GM12878 (cell line): ENCODE results near the gene TMEM17. TPM values are rescaled to one million over a fixed set of nuclear protein-coding genes. Genes with fewer than 3 reads are reported as not detected.

ENCODE experiments used
- ATAC-seq: fragments of 200-7000 bp; cut with Tn5 transposase; 3 replicates; pipeline ENCODE4 v1.9.1; 2020; ENCODE audit warnings: mild to moderate bottlenecking, moderate library complexity
- BruUV-seq: library from RNA; stranded (reverse); fragments of 400-500 nt; replicated peaks from 2 replicates; lab custom pipeline; 2021; lab: Mats Ljungman, UMichigan
- CTCF ChIA-PET: fragments of 300-600 bp; sonication (Branson Sonifier 250); formaldehyde crosslinking; extraction: SDS; loops from one replicate; lab custom pipeline; 2021; ENCODE audit warnings: inconsistent platforms; lab: Yijun Ruan, JAX
- POLR2A ChIA-PET: fragments of 350-600 bp; formaldehyde crosslinking; extraction: SDS; loops from one replicate; lab custom pipeline; 2021; ENCODE audit warnings: inconsistent platforms; lab: Charles Lee
- RAD21 ChIA-PET: fragments of 300-600 bp; sonication (Branson Sonifier 250); formaldehyde crosslinking; loops from one replicate; lab custom pipeline; 2023; ENCODE audit warnings: antibody characterized with exemption; ENCODE audit not compliant: unreplicated experiment; lab: Charles Lee
- SMC1A ChIA-PET: fragments of 300-600 bp; sonication (Branson Sonifier 250); formaldehyde crosslinking; loops from one replicate; lab custom pipeline; 2023; ENCODE audit not compliant: unreplicated experiment, uncharacterized antibody; lab: Charles Lee
- DNase-seq: peaks from one replicate; pipeline ENCODE4 v3.0.0-alpha.2; 2011; ENCODE audit warnings: low read depth, low spot score
- FAIRE-seq: peaks from 3 replicates; lab custom pipeline; 2011; peaks lifted over from hg19 to GRCh38; lab: Jason Lieb, UNC
- H2AFZ ChIP-seq: 2 replicates; pipeline ENCODE4 v1.6.0; 2011; ENCODE audit warnings: low read depth, low read length, control low read depth; ENCODE audit not compliant: control insufficient read depth
- H3K27ac ChIP-seq: 2 replicates; pipeline ENCODE4 v1.5.1; 2011; ENCODE audit warnings: control low read depth; ENCODE audit not compliant: control insufficient read depth, insufficient read depth
- H3K27me3 ChIP-seq, 2 experiments: replicated peaks in 1 of 2; 2 replicates each; pipeline versions ENCODE4 v1.6.0 to v1.6.1; 2011; ENCODE audit warnings: low read length in 1 of 2; ENCODE audit not compliant: control insufficient read depth in 2 of 2, insufficient read depth in 2 of 2
- H3K36me3 ChIP-seq, 2 experiments: 2 replicates each; pipeline ENCODE4 v1.5.1; 2011; ENCODE audit warnings: low read length in 1 of 2; ENCODE audit not compliant: control insufficient read depth in 2 of 2, insufficient read depth in 2 of 2
- H3K4me1 ChIP-seq: 2 replicates; pipeline ENCODE4 v1.6.1; 2011; ENCODE audit warnings: mild to moderate bottlenecking, low read length, moderate library complexity, mixed read lengths; ENCODE audit not compliant: control insufficient read depth, insufficient read depth
- H3K4me2 ChIP-seq: 2 replicates; pipeline ENCODE4 v1.6.0; 2011; ENCODE audit warnings: control low read depth; ENCODE audit not compliant: control insufficient read depth, insufficient read depth
- H3K4me3 ChIP-seq: fragments of 200-600 bp; sonication (generic); 2 replicates; pipeline ENCODE4 v1.5.1; 2016
- H3K79me2 ChIP-seq: 2 replicates; pipeline ENCODE4 v1.6.0; 2011; ENCODE audit warnings: low read length; ENCODE audit not compliant: control insufficient read depth, insufficient read depth
- H3K9ac ChIP-seq: 2 replicates; pipeline ENCODE4 v1.8.0; 2011; ENCODE audit warnings: low read length, control low read depth, mixed read lengths; ENCODE audit not compliant: control insufficient read depth, insufficient read depth
- H3K9me3 ChIP-seq: replicated peaks from 3 replicates; pipeline ENCODE4 v1.5.1; 2011; ENCODE audit warnings: mild to moderate bottlenecking, low read length; ENCODE audit not compliant: control insufficient read depth, insufficient read depth
- H4K20me1 ChIP-seq: 2 replicates; pipeline ENCODE4 v1.6.0; 2011; ENCODE audit not compliant: control insufficient read depth, insufficient read depth
- CBX3 ChIP-seq: fragments of 200-600 bp; sonication (generic); IDR thresholded peaks from 2 replicates; pipeline ENCODE4 v1.6.1; 2016; ENCODE audit warnings: low read depth, borderline replicate concordance
- ETV6 ChIP-seq, 2 experiments: fragments of 450-650 bp in 1 of 2; IDR thresholded peaks in 1 of 2; conservative IDR thresholded peaks in 1 of 2; 2 replicates each; pipeline ENCODE4 v1.6.1; 2014; ENCODE audit warnings: antibody characterized with exemption in 1 of 2, borderline replicate concordance in 1 of 2, low read depth in 1 of 2, mild to moderate bottlenecking in 1 of 2, moderate library complexity in 1 of 2
- NBN ChIP-seq: fragments of 450-650 bp; IDR thresholded peaks from 2 replicates; pipeline ENCODE4 v1.6.1; 2016
- RB1 ChIP-seq: fragments of 450-650 bp; formaldehyde crosslinking; IDR thresholded peaks from 2 replicates; pipeline ENCODE4 v1.6.1; 2017; ENCODE audit warnings: mild to moderate bottlenecking, borderline replicate concordance
- STAT1 ChIP-seq: fragments of 450-650 bp; conservative IDR thresholded peaks from 2 replicates; pipeline ENCODE4 v1.6.1; 2014; ENCODE audit warnings: antibody characterized with exemption, mild to moderate bottlenecking
- ZNF384 ChIP-seq: IDR thresholded peaks from 2 replicates; pipeline ENCODE4 v1.6.1; 2012; ENCODE audit warnings: low read depth, mild to moderate bottlenecking, low read length, improper control_type of control experiment, borderline replicate concordance
- WGBS: methylation state at CpG from one replicate; pipeline ENCODE4 v1.1.6; 2016; ENCODE audit warnings: low lambda C conversion rate; ENCODE audit not compliant: insufficient replicate concordance, insufficient coverage; ENCODE audit errors: missing lambda C conversion rate; 5-methylcytosine and 5-hydroxymethylcytosine counted together
- in situ Hi-C: fragments of 300-500 bp; cut with MboI; formaldehyde crosslinking; loops from 9 replicates; pipeline ENCODE4 v1.14.3; 2018; ENCODE audit warnings: mixed read lengths
- intact Hi-C: fragments of 100-400 bp; cut with micrococcal nuclease; formaldehyde crosslinking; loops from one replicate; pipeline ENCODE4 v1.14.2; 2022; ENCODE audit not compliant: unreplicated experiment
- polyA plus RNA-seq, 11 experiments: library from polyadenylated mRNA; depleted of rRNA in 4 of 11; unstranded in 6 of 11; stranded (reverse) in 5 of 11; fragments of >200 nt; fragmentation: Nextera tagmentation in 4 of 11; fragmentation: Illumina TruSeq in 1 of 11; extraction: Ambion mirVana in 4 of 11; extraction: Trizol in 1 of 11; gene quantifications; 1 replicate in 1 of 11; 2 replicates in 10 of 11; pipeline versions ENCODE4 v1.2.1 to v1.2.3, GENCODE V29; 2011 to 2016; ENCODE audit warnings: inconsistent platforms in 2 of 11, missing spikeins in 2 of 11, low read depth in 1 of 11
- total RNA-seq, 4 experiments: library from RNA; depleted of rRNA in 3 of 4; stranded (reverse); fragments of >200 nt in 3 of 4; fragmentation: Illumina TruSeq in 1 of 4; extraction: Trizol in 1 of 4; gene quantifications; 2 replicates each; pipeline versions ENCODE4 v1.2.1 to v1.2.3, GENCODE V29; 2013 to 2021
- TF ChIP-seq, protein P1 (sequence below): fragments of 450-650 bp; IDR thresholded peaks from 2 replicates; pipeline ENCODE4 v1.6.1; 2017; ENCODE audit warnings: borderline replicate concordance
- TF ChIP-seq, protein P2 (sequence below): fragments of 450-650 bp; IDR thresholded peaks from 2 replicates; pipeline ENCODE4 v1.6.1; 2018; ENCODE audit warnings: mild to moderate bottlenecking, low read depth, moderate library complexity; ENCODE audit not compliant: partially characterized antibody

The TMEM17 gene
- total and polyA plus RNA-seq, 10 of the 15 experiments (the other 5 are each of a cell fraction or from before 2014, with no cell fraction given) = 0.87 to 2.6 (median 1.4) TPM

DNA sequence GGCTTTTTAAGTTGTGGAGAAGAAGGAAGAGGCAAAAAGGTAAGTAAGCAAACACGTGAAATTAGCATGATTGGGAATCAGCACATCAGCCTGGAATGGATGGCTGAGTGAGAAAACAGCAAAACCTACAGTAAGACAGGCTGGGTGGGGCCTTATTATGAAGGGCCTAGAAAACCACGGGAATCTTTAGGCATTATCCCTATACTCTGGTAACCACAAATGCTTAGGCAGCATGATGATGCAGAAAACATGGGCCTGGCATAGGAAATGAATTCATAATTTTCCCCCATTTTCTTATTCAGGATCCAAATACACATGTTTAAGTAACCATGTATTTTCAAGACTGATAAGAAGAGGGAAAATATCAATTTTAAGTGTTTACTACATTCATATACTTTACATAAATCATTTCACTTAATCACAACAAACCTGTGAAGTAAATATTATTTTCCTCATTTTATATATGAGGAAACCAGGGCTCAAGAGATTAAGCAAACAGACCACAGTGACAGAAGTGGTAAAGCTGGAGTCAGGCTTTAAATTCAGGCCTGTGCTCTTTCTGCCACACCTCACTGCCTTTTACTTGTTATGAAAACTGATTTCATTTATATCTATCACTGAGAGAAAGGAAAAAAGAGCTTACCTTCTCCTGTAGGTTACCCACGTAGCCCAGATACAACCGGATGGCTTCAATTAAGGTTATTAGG is 4.0 kb downstream of the TMEM17 start:
- ChIA-PET CTCF (no interaction called here), RAD21 (no interaction called here), SMC1A (no interaction called here), POLR2A (no interaction called here)
- Histone ChIP-seq H3K9ac (no peak overlapping the region), H2AFZ (no peak overlapping the region), H3K4me1 (no peaks in the 10 kb centered on the region; the same call in 1 of the 2 replicates), H3K4me2 (no peak overlapping the region), H3K27ac (no peak overlapping the region), H4K20me1 (no peaks in the 10 kb centered on the region), H3K9me3 (no peaks in the 10 kb centered on the region), H3K79me2 (no peaks in the 10 kb centered on the region), H3K27me3 (no peaks in the 10 kb centered on the region), H3K36me3 (no peaks in the 10 kb centered on the region), H3K4me3 (no peak overlapping the region)
- BruUV-seq = no TSS peak
- ATAC-seq (no peak), FAIRE-seq (no peak), DNase-seq (no peak)
- in situ Hi-C loops (no loop called here), intact Hi-C loops (no loop called here)
- WGBS = 79% methylated on average over 4 of the region's 4 CpGs
- TF ChIP-seq ZNF384 (no peak), NBN (no peak), RB1 (no peak), ETV6 (conservative IDR thresholded peaks at IDR 0.05 in 1 of 2, IDR thresholded peaks at IDR 0.05 in 1 of 2; ENCODE audit: borderline replicate concordance in 1 of 2, low read depth in 1 of 2) (no peak)
- TF ChIP-seq, protein P1, sequence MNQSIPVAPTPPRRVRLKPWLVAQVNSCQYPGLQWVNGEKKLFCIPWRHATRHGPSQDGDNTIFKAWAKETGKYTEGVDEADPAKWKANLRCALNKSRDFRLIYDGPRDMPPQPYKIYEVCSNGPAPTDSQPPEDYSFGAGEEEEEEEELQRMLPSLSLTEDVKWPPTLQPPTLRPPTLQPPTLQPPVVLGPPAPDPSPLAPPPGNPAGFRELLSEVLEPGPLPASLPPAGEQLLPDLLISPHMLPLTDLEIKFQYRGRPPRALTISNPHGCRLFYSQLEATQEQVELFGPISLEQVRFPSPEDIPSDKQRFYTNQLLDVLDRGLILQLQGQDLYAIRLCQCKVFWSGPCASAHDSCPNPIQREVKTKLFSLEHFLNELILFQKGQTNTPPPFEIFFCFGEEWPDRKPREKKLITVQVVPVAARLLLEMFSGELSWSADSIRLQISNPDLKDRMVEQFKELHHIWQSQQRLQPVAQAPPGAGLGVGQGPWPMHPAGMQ = no peak

DNA sequence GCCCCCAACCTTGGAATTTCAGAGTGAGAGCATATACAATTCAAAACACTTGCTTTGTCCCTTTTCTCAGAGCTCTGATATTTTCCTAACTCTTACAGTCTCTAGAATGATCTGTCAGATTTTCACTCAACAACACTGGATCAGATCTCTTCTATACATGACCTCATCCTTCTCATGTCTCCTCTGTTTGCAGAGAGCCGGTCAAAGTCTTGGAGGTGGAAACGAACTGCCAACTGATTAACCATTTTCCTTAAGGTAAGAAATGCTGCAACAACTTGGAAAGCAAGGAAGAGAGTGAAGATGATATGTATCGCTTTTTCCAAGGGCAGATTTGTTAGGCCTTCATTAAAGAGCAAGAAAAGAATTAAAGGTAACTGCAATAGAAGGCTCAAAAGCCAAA is 4.9 kb downstream of the TMEM17 start:
- RAD21 ChIA-PET = no interaction called here
- Histone ChIP-seq H3K36me3 (no peaks in the 10 kb centered on the region), H3K27me3 (no peaks in the 10 kb centered on the region), H3K4me1 (no peaks in the 10 kb centered on the region), H3K4me2 (no peak overlapping the region), H4K20me1 (no peaks in the 10 kb centered on the region), H3K4me3 (no peak overlapping the region), H3K9me3 (no peaks in the 10 kb centered on the region), H3K9ac (no peak overlapping the region), H3K79me2 (no peaks in the 10 kb centered on the region), H3K27ac (no peak overlapping the region), H2AFZ (no peak overlapping the region; the same call in 1 of the 2 replicates)
- in situ Hi-C loops = no loop called here
- no TSS peak for BruUV-seq
- ATAC-seq (no peak), FAIRE-seq (no peak), DNase-seq (no peak)
- POLR2A ChIA-PET = no interaction called here
- TF ChIP-seq STAT1 (no peak), CBX3 (no peak)
- TF ChIP-seq, protein P2, sequence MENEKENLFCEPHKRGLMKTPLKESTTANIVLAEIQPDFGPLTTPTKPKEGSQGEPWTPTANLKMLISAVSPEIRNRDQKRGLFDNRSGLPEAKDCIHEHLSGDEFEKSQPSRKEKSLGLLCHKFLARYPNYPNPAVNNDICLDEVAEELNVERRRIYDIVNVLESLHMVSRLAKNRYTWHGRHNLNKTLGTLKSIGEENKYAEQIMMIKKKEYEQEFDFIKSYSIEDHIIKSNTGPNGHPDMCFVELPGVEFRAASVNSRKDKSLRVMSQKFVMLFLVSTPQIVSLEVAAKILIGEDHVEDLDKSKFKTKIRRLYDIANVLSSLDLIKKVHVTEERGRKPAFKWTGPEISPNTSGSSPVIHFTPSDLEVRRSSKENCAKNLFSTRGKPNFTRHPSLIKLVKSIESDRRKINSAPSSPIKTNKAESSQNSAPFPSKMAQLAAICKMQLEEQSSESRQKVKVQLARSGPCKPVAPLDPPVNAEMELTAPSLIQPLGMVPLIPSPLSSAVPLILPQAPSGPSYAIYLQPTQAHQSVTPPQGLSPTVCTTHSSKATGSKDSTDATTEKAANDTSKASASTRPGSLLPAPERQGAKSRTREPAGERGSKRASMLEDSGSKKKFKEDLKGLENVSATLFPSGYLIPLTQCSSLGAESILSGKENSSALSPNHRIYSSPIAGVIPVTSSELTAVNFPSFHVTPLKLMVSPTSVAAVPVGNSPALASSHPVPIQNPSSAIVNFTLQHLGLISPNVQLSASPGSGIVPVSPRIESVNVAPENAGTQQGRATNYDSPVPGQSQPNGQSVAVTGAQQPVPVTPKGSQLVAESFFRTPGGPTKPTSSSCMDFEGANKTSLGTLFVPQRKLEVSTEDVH = no peak
- intact Hi-C loops = no loop called here
- WGBS = 64% methylated on average over 3 of the region's 3 CpGs
- SMC1A ChIA-PET = no interaction called here
- CTCF ChIA-PET = no interaction called here
